ENCODE results near the gene DUSP3.

GRCh38 chr17:43827596-43827995, 48.8 kb upstream of the DUSP3 start:
- TF ChIP-seq POLR2AphosphoS5 (IDR thresholded peaks at IDR 0.05; ENCODE audit: low read depth, low read length) (no peak), RFX1 (IDR thresholded peaks at IDR 0.05) (no peak), CBX5 (CRISPR knock-in tag; IDR thresholded peaks at IDR 0.05; ENCODE audit: borderline replicate concordance) (no peak), MAX (IDR thresholded peaks at IDR 0.05) (no peak), ZNF333 (CRISPR knock-in tag; IDR thresholded peaks at IDR 0.05; ENCODE audit: borderline replicate concordance) (no peak)
